Brain microvascular endothelial cell (primary cell): ENCODE measurements around the gene SPINDOC.

Experiments used
- DNase-seq: peaks from one replicate; pipeline ENCODE4 v3.0.0-alpha.2; 2020
- H3K27ac ChIP-seq: fragments of 250-450 bp; sonication (Bioruptor Pico); 2 replicates; pipeline ENCODE4 v1.5.1; 2020; ENCODE audit warnings: mild to moderate bottlenecking, moderate library complexity
- H3K27me3 ChIP-seq: fragments of 250-450 bp; sonication (Bioruptor Pico); replicated peaks from 2 replicates; pipeline ENCODE4 v1.5.1; 2020; ENCODE audit warnings: mild to moderate bottlenecking
- H3K36me3 ChIP-seq: fragments of 250-450 bp; sonication (Bioruptor Pico); replicated peaks from 2 replicates; pipeline ENCODE4 v1.5.1; 2020; ENCODE audit warnings: mild to moderate bottlenecking
- H3K4me3 ChIP-seq: 2 replicates; pipeline ENCODE4 v1.5.1; 2011; ENCODE audit warnings: low read depth, mild to moderate bottlenecking, control low read depth, low read length, moderate library complexity
- in situ Hi-C: cut with HindIII; loops from 2 replicates; pipeline ENCODE4 v1.10.0; 2017; ENCODE audit warnings: low sequenced_read_pairs, low pct_ligation_motif_present
- TF ChIP-seq, protein P1 (sequence below): IDR thresholded peaks from 2 replicates; pipeline ENCODE4 v1.5.1; 2011; ENCODE audit warnings: low read depth, mild to moderate bottlenecking, moderate library complexity, low read length, control low read depth, inconsistent platforms; ENCODE audit errors: missing control alignments

Gene SPINDOC

GRCh38 chr11:63872800-63873197 lies 59.5 kb downstream of the SPINDOC start:
- no peaks in the 10 kb centered on the region for H3K36me3 ChIP-seq
- TF ChIP-seq, protein P1, sequence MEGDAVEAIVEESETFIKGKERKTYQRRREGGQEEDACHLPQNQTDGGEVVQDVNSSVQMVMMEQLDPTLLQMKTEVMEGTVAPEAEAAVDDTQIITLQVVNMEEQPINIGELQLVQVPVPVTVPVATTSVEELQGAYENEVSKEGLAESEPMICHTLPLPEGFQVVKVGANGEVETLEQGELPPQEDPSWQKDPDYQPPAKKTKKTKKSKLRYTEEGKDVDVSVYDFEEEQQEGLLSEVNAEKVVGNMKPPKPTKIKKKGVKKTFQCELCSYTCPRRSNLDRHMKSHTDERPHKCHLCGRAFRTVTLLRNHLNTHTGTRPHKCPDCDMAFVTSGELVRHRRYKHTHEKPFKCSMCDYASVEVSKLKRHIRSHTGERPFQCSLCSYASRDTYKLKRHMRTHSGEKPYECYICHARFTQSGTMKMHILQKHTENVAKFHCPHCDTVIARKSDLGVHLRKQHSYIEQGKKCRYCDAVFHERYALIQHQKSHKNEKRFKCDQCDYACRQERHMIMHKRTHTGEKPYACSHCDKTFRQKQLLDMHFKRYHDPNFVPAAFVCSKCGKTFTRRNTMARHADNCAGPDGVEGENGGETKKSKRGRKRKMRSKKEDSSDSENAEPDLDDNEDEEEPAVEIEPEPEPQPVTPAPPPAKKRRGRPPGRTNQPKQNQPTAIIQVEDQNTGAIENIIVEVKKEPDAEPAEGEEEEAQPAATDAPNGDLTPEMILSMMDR: no peak
- no peak overlapping the region for H3K4me3 ChIP-seq
- no peak overlapping the region for H3K27ac ChIP-seq
- H3K27me3 ChIP-seq: no peaks in the 10 kb centered on the region
- no peak for DNase-seq
- in situ Hi-C loops: no loop called here

GRCh38 chr11:63873311-63873710 lies 60.1 kb downstream of the SPINDOC start:
- H3K27me3 ChIP-seq: no peaks in the 10 kb centered on the region
- TF ChIP-seq, protein P1: no peak
- no peak for DNase-seq
- H3K27ac ChIP-seq: no peak overlapping the region
- in situ Hi-C loops: no loop called here
- H3K36me3 ChIP-seq: no peaks in the 10 kb centered on the region
- H3K4me3 ChIP-seq: no peak overlapping the region

GRCh38 chr11:63874511-63874910 lies 61.3 kb downstream of the SPINDOC start:
- H3K27ac ChIP-seq: no peak overlapping the region
- TF ChIP-seq, protein P1: no peak
- in situ Hi-C loops: no loop called here

GRCh38 chr11:63875506-63876065 lies 62.3 kb downstream of the SPINDOC start:
- no peaks in the 10 kb centered on the region for H3K27me3 ChIP-seq
- DNase-seq: no peak
- H3K4me3 ChIP-seq: no peak overlapping the region
- no peak overlapping the region for H3K27ac ChIP-seq
- in situ Hi-C loops: no loop called here
- TF ChIP-seq, protein P1: no peak
- H3K36me3 ChIP-seq: no peaks in the 10 kb centered on the region

More at GRCh38 chr11:63874511-63874910, 61.3 kb downstream of the SPINDOC start:
- Histone ChIP-seq H3K27me3 (no peaks in the 10 kb centered on the region), H3K4me3 (no peak overlapping the region), H3K36me3 (no peaks in the 10 kb centered on the region)
- no peak for DNase-seq

- Histone ChIP-seq H3K27ac (no peak overlapping the region), H3K36me3 (no peaks in the 10 kb centered on the region), H3K27me3 (no peaks in the 10 kb centered on the region), H3K4me3 (no peak overlapping the region)
- DNase-seq: no peak
- in situ Hi-C loops: no loop called here
- TF ChIP-seq, protein P1: no peak
Observed at GRCh38 chr11:63876616-63877015, 63.4 kb downstream of the SPINDOC start.
